Omental fat pad (tissue), 4 donors: Measurements from ENCODE around the gene PDK4. TPM values are rescaled to one million over a fixed set of nuclear protein-coding genes. Genes with fewer than 3 reads are reported as not detected.

Experiments used
- ATAC-seq: fragments of 150-250 bp; one replicate; pipeline ENCODE4 v1.9.1; 2016; ENCODE audit warnings: mild to moderate bottlenecking, moderate library complexity; ENCODE audit not compliant: low FRiP score
- DNase-seq: peaks from one replicate; pipeline ENCODE4 v3.0.0-alpha.2; 2019; ENCODE audit warnings: low spot score
- total RNA-seq, 4 donors: library from RNA; depleted of rRNA; stranded (reverse); fragments of >200 nt; gene quantifications; one replicate each; pipeline ENCODE4 v1.1.0, GENCODE V29; 2016
- TF ChIP-seq, protein P1 (sequence below), 3 donors: fragments of 450-650 bp; IDR thresholded peaks; one replicate each; pipeline ENCODE4 v1.5.1; 2016 to 2017; ENCODE audit warnings: antibody characterized with exemption in 3 of 3, mild to moderate bottlenecking in 3 of 3, moderate library complexity in 2 of 3

PDK4 gene
- total RNA-seq, 4 donors from 2014 or later = 511 to 996 (median 618) TPM

DNA sequence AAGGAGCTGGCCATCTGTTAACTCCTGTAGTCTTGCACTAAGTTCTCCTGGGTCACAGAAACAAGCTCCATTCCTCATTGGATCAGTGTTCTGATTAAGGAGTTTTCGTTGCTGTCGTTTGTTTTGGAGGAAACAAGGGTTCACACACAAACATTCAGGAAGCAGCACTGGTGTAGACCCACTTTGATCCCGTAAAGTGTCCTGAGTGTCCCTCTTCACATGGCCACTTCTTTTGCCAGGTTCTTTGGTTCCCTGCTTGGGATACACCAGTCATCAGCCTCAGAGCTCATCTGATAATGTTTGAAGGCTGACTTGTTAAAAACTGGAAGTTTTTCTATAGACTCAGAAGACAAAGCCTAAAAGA is 10.9 kb downstream of the PDK4 start:
- ATAC-seq (no peak), DNase-seq (no peak)
- TF ChIP-seq, protein P1, sequence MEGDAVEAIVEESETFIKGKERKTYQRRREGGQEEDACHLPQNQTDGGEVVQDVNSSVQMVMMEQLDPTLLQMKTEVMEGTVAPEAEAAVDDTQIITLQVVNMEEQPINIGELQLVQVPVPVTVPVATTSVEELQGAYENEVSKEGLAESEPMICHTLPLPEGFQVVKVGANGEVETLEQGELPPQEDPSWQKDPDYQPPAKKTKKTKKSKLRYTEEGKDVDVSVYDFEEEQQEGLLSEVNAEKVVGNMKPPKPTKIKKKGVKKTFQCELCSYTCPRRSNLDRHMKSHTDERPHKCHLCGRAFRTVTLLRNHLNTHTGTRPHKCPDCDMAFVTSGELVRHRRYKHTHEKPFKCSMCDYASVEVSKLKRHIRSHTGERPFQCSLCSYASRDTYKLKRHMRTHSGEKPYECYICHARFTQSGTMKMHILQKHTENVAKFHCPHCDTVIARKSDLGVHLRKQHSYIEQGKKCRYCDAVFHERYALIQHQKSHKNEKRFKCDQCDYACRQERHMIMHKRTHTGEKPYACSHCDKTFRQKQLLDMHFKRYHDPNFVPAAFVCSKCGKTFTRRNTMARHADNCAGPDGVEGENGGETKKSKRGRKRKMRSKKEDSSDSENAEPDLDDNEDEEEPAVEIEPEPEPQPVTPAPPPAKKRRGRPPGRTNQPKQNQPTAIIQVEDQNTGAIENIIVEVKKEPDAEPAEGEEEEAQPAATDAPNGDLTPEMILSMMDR (IDR thresholded peaks at IDR 0.05) = no peak

DNA sequence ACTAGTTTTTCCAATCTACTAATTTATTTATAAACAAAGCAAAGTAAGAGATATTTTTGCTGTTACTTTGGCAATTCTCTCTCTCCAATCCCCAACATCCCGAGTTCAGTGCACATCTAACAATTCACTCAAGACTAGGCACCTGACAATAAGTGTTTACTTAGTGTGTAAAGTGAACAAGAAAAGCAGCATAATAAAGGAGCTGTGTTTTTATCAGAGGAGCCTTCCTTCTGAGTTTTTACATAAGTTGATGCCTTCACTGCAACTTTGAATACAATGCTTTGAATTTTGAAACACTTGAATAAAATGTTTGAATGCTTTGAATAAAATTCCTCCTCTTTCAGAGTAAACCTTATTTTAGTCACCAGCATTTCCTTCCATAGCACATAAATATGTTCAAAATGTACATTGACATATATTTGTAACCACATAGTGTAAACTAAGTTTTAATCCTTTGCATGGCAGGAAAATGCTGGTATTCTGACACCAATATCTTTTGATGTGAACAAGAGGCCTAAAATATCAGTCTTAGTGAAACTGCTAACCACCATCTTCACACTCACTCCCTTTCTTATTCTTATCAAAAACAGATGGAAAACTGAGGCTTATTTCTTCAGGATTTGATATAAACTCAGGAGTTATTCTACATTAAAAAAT is 11.4 kb downstream of the PDK4 start:
- DNase-seq (no peak), ATAC-seq (no peak)
- TF ChIP-seq, protein P1 (IDR thresholded peaks at IDR 0.05) = no peak

DNA sequence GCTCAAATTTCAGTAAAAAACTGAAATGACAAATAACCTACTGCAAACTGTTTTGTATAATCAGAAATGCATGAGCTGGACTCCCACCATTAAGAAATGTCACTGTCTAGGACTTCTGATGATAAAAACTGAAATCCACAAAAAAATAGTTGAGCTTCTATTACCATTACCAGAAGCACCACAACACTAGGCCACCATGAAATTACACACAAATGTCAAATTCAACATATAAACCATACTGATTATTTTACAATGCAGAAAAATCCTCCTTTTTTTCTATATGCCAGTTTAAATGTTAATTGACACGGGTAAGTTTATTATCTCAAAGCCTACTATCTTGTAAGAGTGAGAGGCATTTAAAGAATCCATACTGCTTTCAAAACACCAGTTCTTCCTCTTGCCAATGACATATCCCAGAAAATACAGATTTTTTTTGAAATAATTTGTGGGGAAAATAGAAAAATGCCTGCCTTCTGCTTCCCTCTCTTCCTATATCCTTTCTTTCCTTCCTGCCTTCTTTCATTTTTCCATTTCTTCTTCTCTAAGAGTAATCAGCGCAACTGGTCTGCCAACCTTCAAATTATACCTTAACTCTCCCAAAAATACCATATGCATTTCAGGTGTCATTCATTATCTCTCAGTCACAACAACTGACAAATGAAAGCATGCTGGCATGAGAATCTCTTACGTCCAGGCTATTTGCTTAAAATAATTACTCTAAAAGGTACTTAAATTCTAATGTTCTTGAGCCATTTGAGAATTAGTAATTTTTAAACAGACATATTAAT is 12.3 kb downstream of the PDK4 start:
- DNase-seq (no peak), ATAC-seq (no peak)
- TF ChIP-seq, protein P1 (IDR thresholded peaks at IDR 0.05) = no peak

DNA sequence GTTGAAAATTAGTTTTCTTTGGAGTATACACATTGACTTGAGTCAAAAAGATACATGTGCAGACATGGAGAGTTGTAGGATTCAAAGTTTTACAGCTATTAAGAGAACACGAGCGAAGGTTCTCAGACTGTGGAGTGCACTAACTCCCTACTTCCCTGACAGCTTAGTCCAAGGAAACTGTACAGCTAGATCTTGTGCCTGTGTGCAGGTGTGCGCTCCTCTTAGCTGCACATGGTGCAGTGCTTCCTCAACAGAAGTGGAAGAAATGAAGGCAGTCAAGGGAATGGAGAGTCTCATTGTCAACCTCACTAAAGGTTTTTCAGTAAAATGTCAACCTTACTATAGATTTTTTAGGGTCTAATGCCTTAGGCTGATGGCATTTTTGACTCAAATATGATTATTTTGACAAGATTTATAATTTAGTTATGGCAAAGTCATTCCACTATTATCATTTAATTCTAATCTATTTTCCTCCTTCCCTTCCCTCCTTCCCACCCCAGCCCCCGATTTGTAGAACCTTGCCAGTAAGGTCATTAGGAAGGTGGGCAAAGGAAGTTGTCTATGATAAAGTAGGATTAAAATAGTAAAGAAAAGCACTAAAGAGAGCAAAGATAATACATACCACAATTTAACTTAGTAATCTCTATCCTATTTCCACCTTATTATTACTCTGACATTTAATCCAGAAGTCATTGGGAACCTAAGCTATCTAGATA is 13.6 kb downstream of the PDK4 start:
- no peak for ATAC-seq
- DNase-seq = no peak
- TF ChIP-seq, protein P1 (IDR thresholded peaks at IDR 0.05) = no peak

DNA sequence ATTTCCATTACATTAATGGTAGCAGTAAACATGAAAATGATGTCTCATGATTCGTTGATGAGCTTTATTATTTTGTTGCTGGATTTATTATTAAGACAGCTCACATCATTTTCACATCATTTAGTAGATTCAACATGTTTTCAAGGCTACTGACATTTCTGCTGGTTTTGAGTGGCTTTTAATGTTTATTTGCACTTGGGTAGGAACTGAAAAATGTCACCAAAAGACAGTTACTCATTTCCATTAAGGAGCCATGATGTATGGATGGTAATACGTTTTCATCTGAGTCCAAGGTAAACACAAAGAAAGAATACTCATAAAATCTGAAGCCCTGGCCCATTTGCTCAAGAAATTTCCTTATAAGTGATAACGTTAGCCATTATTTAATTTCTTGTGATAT is 14.8 kb downstream of the PDK4 start:
- DNase-seq (no peak), ATAC-seq (no peak)
- TF ChIP-seq, protein P1 (IDR thresholded peaks at IDR 0.05) = no peak

DNA sequence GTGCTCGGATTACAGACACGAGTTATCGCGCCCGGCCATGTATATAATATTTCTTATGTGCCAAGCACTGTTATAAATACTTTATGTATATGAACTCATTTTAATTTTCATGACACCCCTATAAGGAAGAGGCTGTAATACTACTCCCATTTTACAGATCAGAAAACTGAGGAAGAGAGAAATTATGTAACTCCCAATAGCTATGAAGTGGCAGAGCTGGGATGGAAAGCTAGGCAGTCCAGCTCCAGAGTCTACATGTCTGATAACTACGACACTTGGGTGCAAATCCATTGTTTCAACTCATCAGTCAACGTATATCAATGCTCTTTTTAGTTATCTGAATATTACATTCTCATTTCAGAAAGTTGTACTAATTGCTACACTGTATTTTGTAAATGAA is 17.0 kb downstream of the PDK4 start:
- DNase-seq (no peak), ATAC-seq (no peak)
- TF ChIP-seq, protein P1 (IDR thresholded peaks at IDR 0.05) = no peak
